Skeletal muscle satellite cell (primary cell): ENCODE measurements around the gene RAPSN.

ENCODE experiments used
- H3K27me3 ChIP-seq: 2 replicates; pipeline ENCODE4 v1.7.0; 2013; ENCODE audit warnings: low read length; ENCODE audit not compliant: control insufficient read depth, insufficient read depth
- H3K36me3 ChIP-seq: 2 replicates; pipeline ENCODE4 v1.7.0; 2013; ENCODE audit warnings: mild to moderate bottlenecking, control low read depth, low read length; ENCODE audit not compliant: insufficient read depth
- H3K4me1 ChIP-seq: 2 replicates; pipeline ENCODE4 v1.7.0; 2013; ENCODE audit warnings: low read length; ENCODE audit not compliant: control insufficient read depth, insufficient read depth
- H3K4me2 ChIP-seq: 2 replicates; pipeline ENCODE4 v1.7.0; 2013; ENCODE audit warnings: mild to moderate bottlenecking, low read length
- H3K4me3 ChIP-seq: 2 replicates; pipeline ENCODE4 v1.7.0; 2013; ENCODE audit warnings: low read length
- H3K9ac ChIP-seq: 2 replicates; pipeline ENCODE4 v1.7.0; 2013; ENCODE audit warnings: mild to moderate bottlenecking, low read depth, low read length, moderate library complexity
- H3K9me3 ChIP-seq: replicated peaks from 2 replicates; pipeline ENCODE4 v1.7.0; 2013; ENCODE audit warnings: mild to moderate bottlenecking, control low read depth, low read length

The RAPSN gene

DNA sequence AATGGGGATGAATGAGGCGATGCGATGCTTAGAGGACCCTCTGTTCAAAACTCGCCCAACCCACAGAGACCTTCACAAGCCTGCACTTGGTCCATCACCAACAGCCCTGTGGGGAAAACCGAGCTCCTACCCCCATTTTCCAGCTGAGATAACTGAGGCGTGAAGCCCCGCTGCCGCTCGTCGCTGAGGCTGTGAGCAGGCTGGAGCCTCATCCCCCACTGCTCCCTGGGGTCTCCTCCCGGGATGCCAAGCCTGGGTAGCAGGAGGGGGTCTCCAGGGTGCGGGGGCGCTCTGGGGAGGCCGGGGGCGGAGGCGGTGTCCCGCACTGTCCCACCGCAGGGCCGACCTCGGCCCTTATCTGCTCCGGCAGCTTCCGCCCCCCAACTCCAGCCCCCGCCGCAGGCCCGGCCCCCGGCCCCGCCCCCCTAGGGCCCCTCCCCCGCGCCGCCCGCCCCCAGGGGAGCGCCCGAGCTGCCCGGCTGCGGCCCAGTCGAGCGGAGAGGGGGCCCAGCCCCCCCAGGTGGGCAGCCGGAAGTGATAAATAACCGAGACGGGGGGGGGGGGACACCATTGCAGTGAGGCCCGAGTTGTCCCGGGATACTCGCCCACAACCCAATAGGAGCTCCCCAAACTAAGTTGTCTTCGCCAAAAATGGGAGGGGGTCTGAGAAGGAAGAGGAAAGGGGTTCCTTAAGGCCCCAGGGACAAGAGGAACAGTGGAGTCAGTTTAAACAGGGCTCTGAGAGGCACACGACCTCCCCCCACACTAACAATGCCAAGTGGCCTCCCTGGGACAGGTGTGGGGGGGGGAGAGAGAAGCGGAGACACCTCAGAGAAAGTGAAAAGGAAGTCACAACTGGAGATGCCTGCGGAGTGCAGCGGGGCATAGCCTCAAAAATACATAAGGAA is 48.8 kb downstream of the RAPSN start:
- Histone ChIP-seq H3K4me1 (peaks cover 8% of the 10 kb centered on the region), H3K4me3 (no peak overlapping the region), H3K9ac (no peak overlapping the region), H3K9me3 (no peaks in the 10 kb centered on the region), H3K4me2 (peak overlapping the region; percentile 68), H3K36me3 (no peaks in the 10 kb centered on the region), H3K27me3 (no peaks in the 10 kb centered on the region)

DNA sequence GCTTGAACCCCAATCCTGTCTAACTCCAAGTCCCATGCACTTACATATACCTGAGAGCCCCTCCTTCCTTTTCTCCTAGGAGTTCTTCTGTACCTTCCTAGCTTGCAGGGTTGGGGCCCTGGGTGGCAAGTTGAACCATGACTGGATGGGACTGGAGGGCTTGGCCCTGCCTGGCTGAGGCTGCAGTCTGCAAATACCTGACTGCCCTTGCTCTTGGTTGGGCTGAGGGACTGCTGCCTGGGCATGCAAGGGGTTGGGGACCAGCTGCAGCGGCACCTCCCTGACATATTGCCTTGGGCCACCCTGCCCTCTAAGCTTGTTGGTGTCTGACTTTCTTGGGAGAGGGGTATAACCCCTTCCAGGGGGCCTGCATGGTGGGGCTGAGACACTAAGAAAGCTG is 50.4 kb downstream of the RAPSN start:
- Histone ChIP-seq H3K4me2 (no peak overlapping the region), H3K36me3 (no peaks in the 10 kb centered on the region), H3K27me3 (no peaks in the 10 kb centered on the region), H3K4me3 (no peak overlapping the region), H3K9ac (no peak overlapping the region), H3K9me3 (no peaks in the 10 kb centered on the region), H3K4me1 (peaks cover 19% of the 10 kb centered on the region)

DNA sequence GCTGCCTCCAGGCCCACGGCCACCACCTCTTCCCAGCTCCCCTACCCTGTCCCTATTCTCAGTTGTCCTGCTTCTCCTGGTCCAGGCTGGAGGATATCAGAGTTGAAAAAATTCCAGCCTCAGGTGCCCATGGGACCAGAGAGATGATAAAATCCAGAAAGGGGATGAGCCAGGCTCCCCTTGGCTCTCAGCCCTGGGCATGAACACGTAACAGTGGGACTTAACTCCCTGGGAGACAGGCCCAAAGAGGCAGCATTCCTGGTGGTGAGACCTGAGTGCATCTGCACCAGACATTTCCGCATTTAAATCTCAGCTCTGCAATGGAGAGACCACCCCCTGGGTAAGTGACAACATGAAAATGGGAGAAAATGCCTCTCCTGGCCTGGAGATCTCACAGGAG is 50.9 kb downstream of the RAPSN start:
- Histone ChIP-seq H3K4me3 (no peak overlapping the region), H3K9me3 (no peaks in the 10 kb centered on the region), H3K36me3 (no peaks in the 10 kb centered on the region), H3K4me2 (no peak overlapping the region), H3K9ac (no peak overlapping the region), H3K4me1 (peaks cover 23% of the 10 kb centered on the region), H3K27me3 (no peaks in the 10 kb centered on the region)

DNA sequence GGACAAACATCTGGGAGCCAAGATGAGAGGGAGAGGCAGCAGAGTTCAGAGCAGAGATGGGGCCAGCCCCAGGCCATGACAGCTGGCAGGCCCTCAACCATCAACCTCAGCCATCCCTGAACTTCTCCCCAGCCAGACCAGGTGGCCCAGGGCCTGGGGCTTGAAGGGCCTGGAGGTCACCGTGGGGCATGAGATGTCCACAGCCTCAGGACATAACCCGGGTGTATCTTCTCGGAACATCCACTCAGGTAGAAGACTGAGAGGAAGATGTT is 53.0 kb downstream of the RAPSN start:
- peaks cover 23% of the 10 kb centered on the region for H3K4me1 ChIP-seq
- no peak overlapping the region for H3K4me3 ChIP-seq
- H3K4me2 ChIP-seq, result no peak overlapping the region
- no peaks in the 10 kb centered on the region for H3K9me3 ChIP-seq
- no peaks in the 10 kb centered on the region for H3K36me3 ChIP-seq
- no peak overlapping the region for H3K9ac ChIP-seq
- H3K27me3 ChIP-seq, result no peaks in the 10 kb centered on the region

DNA sequence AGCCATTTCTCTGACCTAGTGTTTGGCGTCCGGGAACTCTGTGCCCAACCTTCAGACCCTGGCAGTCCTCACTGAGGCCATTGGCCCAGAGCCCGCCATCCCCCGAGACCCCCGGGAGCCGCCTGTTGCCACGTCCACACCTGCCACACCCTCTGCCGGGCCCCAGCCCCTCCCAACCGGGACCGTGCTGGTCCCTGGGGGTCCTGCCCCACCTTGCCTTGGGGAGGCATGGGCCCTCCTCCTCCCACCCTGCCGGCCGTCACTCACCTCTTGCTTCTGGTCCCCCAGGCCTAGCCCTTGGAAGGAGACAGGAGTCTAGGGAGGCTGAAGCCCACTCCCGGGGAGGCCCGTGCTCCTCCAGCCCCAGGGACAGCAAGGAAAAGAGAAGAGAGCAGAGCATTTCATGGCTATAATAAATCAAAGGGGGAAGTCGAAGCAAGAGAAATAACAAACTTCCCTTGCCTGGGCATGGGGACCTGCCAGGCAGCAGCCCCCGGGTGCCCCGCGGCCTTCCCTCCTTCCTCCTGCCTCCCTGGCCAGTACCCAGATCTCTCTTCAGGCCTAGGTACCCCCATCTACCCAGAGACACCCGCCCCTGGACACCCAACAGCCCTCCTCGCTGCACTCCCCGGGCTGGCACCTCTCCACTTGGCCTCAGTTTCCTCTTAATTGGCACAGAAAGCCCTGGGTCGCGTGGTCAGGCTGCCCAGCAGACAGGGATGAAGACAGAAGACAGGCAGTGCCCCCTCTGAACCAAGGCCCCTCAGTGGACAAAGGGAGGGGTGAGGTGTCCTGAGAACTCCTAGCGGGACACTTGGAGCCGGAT is 53.5 kb downstream of the RAPSN start:
- Histone ChIP-seq H3K9ac (no peak overlapping the region), H3K9me3 (no peaks in the 10 kb centered on the region), H3K4me3 (no peak overlapping the region), H3K4me1 (peaks cover 21% of the 10 kb centered on the region), H3K36me3 (no peaks in the 10 kb centered on the region), H3K27me3 (no peaks in the 10 kb centered on the region), H3K4me2 (no peak overlapping the region)

DNA sequence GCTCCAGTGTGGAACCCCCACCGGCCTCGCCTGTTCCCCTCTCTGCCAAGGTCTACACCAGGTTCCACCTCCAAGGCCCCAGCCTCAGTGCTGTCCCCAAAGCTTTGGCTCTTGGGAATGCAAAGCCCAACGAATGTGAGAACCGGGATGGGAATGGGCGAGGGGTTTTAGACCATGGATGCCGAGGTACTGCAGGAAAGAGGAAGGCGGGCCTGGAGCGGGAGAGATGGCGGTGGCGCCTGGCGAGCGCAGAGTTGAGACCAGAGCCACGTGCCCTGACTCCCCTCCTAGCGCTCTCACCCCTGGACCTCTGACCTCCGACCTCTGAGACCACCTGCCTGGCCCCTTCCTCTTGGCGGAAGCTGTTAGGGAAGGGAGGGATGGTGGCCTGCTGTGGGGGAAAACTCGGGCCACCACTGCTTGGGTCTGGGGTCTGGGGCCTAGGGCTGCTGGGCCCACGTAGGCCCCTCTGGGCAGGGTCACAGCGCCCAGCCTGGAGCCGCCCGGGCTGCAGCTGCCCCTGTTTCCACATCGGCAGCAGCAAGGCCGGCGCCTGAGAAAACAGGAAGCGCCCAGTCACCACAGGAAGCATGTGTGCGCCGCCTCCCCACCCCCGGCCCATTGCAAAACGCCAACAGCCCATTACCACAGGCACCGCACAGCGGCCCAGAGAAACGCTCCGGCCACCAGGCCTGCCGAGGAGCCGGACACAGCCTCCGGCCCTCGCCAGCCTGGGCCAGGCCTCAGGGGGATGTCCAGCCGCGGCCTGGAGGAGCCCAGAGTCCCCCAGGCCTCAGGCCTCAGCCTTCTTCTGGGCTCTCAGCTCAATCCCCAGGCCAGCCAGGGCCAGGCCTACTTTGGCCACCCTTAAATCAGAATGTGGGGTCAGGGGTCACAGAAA is 54.4 kb downstream of the RAPSN start:
- Histone ChIP-seq H3K9me3 (no peaks in the 10 kb centered on the region), H3K4me2 (no peak overlapping the region), H3K4me1 (peaks cover 15% of the 10 kb centered on the region), H3K9ac (no peak overlapping the region), H3K36me3 (no peaks in the 10 kb centered on the region), H3K4me3 (no peak overlapping the region), H3K27me3 (no peaks in the 10 kb centered on the region)

DNA sequence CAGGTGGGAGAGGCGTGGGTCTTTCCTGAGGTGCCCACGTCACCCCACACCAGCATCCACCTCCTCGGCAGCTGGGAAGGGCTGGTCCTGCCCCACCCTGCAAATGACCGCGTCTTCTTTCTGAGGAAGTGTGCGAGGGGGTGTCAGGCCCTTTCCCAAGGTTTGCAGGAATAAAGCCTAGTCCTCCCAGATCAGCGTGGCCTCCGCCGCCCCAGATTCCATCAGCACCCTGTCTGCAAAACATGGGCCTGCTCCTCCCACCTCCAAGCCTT is 55.0 kb downstream of the RAPSN start:
- no peaks in the 10 kb centered on the region for H3K27me3 ChIP-seq
- no peaks in the 10 kb centered on the region for H3K9me3 ChIP-seq
- H3K4me2 ChIP-seq, result no peak overlapping the region
- H3K36me3 ChIP-seq, result no peaks in the 10 kb centered on the region
- H3K4me1 ChIP-seq, result peaks cover 15% of the 10 kb centered on the region
- no peak overlapping the region for H3K4me3 ChIP-seq
- peak overlapping the region; percentile 43 for H3K9ac ChIP-seq

DNA sequence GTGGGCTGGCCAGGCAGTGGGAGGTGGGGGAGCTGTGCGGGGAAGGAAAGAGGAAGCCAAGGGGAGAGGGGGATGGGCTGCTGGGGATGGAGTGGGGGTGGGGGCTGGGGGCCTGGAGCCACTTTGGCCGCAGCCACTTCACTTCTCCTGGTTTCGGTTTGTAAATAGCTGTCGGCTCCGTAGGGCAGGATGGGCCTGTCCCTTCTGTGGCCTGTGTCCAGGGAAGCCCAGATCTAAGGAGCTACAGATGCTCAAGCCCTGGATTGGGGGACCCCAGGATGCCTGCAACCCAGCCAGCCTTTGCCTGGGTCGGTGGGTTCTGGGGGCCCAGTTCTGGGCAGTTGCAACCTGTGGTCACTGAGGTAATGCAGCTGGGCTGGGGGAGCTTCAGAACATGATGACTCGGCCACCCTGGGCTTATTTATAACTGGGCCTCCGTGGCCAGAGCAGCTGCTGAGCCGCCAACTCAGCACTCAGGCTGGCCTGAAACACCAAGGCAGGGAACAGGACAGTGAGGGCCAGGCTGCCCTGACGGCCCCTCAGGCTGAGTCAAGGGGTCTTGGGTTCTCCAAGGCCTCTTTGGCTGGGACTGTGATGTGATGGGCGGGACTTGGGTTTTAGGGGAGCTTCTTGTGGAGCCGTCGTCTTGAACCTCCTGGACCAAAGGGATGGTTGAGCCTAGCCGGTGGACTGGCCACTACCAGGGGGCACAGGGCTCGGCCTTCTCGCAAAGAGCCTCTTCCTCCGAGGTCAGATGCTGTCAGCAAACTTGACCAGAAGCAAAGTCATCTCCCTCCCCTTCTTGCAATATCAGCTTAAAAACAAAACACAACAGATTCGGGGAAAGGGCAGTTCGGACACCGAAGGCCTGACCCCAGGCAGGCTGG is 55.5 kb downstream of the RAPSN start:
- Histone ChIP-seq H3K4me1 (peaks cover 15% of the 10 kb centered on the region), H3K4me2 (no peak overlapping the region), H3K27me3 (no peaks in the 10 kb centered on the region), H3K4me3 (no peak overlapping the region), H3K36me3 (no peaks in the 10 kb centered on the region), H3K9ac (peak overlapping the region; percentile 43), H3K9me3 (no peaks in the 10 kb centered on the region)

DNA sequence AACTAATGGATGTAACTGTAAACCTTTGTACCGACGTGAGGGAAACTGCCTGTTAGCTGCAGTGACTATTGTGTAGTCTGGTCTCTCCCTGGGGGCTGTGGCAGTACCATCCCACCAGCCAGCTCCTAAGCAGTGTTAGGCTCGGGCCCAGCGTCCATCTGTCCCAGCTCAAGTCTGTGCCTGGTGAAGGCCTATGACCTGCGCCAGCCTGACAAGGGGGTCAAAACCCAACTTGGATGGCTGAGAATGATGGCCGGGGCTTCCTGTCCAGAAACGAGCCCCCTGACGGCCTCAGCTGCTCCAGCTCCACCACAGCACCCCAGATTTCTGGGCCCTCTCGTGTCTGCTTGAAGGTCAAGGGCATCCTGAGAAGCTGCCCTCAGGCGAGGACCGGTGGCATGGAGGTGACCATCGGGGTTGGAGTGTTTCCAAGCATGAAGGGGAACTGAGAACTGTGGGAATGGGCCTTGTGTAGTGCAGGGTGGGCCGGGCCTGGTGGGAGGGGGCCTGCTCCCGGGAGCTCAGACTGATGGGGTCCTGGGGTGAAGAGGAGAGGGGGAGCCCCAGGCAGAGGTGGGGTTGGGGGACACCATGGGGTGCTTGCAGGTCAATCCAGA is 56.3 kb downstream of the RAPSN start:
- no peak overlapping the region for H3K4me2 ChIP-seq
- peaks cover 15% of the 10 kb centered on the region for H3K4me1 ChIP-seq
- no peaks in the 10 kb centered on the region for H3K27me3 ChIP-seq
- H3K9ac ChIP-seq, result no peak overlapping the region
- H3K4me3 ChIP-seq, result no peak overlapping the region
- no peaks in the 10 kb centered on the region for H3K9me3 ChIP-seq
- no peaks in the 10 kb centered on the region for H3K36me3 ChIP-seq

DNA sequence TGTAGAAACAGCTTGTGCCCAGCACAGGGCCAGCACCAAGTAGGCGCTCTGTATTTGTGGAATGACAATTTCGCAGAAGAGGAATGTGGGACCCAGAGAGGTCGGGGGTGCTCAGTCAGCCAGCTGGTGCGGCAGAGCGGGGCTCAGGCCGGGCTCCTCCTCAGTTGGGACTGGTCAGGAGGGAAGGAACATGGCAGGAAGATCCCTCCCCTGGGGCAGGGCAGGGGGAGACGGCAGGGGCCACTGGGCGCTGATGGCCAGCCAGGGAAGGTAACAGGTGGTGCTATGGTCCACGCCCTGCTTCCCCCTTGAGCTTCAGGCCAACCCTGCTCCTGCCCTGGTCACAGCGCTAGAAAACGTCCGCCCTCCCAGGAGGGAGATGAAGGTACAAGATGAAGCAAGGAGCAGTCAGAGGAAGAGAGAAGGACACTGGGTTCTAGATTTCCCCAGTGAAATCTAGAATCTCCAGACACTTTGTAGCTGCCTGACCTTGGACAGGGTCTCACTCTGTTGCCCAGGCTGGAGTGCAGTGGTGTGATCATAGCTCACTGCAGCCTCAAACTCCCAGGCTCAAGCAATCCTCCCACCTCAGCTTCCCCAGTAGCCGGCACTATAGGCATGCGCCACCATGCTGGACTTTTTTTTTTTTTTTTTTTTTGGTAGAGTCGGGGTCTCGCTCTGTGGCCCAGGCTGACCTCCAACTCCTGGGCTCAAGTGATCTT is 57.1 kb downstream of the RAPSN start:
- Histone ChIP-seq H3K4me1 (peaks cover 15% of the 10 kb centered on the region), H3K4me2 (no peak overlapping the region), H3K36me3 (no peaks in the 10 kb centered on the region), H3K9ac (no peak overlapping the region), H3K27me3 (no peaks in the 10 kb centered on the region), H3K4me3 (no peak overlapping the region), H3K9me3 (no peaks in the 10 kb centered on the region)
